GM19025 (cell line): ENCODE results near the gene NPB.

ENCODE experiments used
- ATAC-seq: cut with Tn5 transposase; IDR thresholded peaks from one replicate; pipeline ENCODE4 v1.9.1; 2021; ENCODE audit warnings: mild to moderate bottlenecking, low read depth, moderate library complexity; ENCODE audit not compliant: unreplicated experiment

Gene NPB

GRCh38 chr17:81923302-81924260, 21.5 kb downstream of the NPB start:
- no peak for ATAC-seq

- no peak for ATAC-seq
These were observed 22.8 kb downstream of the NPB start for GRCh38 chr17:81924557-81925532.

- ATAC-seq = no peak
These were observed 23.9 kb downstream of the NPB start for GRCh38 chr17:81925860-81926450.

- ATAC-seq = peak; percentile 15
These were observed 24.6 kb downstream of the NPB start for GRCh38 chr17:81926451-81927151.

- ATAC-seq = peak; percentile 14
These were observed 25.2 kb downstream of the NPB start for GRCh38 chr17:81927152-81927652.

- ATAC-seq = peak; percentile 71
These were observed 25.9 kb downstream of the NPB start, which contains the start of gene MAFG for GRCh38 chr17:81927653-81928543. Gene MAFG, minus strand, starts transcription at chr17:81927735. Its CDS starts 4,550 bp downstream, at chr17:81923185.

GRCh38 chr17:81928544-81929252, 26.7 kb downstream of the NPB start:
- no peak for ATAC-seq

GRCh38 chr17:81929253-81930141, 27.5 kb downstream of the NPB start:
- ATAC-seq = no peak

GRCh38 chr17:81930142-81931125, 28.4 kb downstream of the NPB start:
- no peak for ATAC-seq

DNA sequence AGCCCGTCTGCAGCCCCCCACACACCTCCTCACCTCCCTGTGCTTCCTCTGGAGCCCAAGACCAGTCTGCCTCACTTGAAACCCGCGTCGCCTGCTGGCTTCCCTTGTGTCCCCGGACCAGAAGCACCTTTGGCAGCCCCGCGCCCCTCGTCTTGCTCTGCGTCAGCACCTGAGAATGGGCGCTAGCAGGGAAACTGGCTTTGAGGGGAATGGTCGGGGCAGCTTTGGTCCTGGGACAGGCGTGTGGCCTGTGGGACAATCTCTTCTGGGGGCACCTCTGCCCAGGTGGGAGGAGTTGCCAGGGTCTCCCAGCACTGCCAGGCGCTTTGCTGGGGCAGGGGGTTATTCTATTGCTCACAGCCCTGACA, 29.1 kb downstream of the NPB start:
- ATAC-seq = no peak

GRCh38 chr17:81931557-81932332, 29.7 kb downstream of the NPB start:
- ATAC-seq = no peak

- no peak for ATAC-seq
These were observed 30.4 kb downstream of the NPB start for GRCh38 chr17:81932333-81932983.

DNA sequence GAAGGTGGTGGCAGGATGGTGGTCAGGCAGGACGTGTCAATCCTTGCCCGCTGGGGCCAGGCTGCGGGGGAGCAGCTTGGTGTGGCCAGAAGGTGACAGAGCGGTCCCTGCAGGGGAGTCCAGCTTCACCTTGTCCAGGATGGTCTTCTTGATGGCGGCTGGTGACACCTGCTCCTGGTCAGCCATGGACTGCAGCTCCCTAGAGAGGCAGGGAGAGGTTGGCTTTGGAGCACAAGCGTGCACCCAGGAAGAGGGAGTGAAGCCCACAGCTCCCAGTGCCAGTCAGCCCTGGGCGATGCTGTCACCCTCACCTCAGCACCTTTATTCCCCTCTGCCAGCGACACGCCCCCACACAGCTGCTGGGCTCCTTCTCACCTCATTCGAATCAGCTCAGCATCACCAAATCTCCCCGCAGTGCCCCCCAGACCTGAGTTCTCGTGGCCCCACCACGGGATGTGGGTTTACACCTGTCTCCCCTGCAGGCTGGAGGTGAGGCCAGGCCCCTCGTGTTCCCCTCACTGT, 31.2 kb downstream of the NPB start:
- ATAC-seq = no peak

DNA sequence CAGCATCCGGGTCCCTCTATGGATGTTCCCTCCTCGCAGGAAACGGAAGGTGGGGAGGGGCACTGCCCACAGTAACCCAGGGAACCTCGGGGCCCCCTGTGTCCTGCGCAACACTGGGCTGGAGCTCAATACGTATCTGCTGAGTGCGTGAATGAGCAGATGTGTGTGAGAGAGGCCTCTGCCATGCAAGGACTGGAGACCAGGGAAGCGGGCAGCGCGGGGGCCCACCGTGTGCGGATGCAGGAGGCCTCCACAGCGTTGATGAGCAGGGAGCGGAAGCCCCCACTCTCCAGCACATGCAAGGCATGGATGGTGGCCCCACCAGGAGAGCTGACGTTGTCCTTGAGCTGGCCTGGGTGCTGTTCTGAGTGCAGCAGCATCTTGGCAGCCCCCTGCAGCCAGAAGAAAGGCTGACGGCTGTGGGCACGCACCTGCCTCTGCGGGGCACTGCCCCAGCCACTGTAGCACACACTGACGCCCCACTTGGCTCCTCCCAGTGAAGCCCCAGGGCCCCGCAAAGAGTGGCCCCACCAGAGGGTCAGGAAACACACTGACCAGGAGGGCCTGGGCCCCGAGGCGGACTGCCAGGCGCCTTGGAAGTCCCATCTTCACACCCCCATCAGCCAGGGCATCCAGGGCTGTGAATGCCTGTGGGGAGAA, 32.2 kb downstream of the NPB start:
- ATAC-seq = no peak
